GM20431 (cell line): ENCODE results near the gene TBC1D22A.

Experiments used
- in situ Hi-C: fragments of 300-500 bp; cut with MseI, MboI; formaldehyde crosslinking; loops from one replicate; pipeline ENCODE4 v1.15.0; 2020; ENCODE audit warnings: low sequenced_read_pairs; ENCODE audit not compliant: unreplicated experiment

The TBC1D22A gene

GRCh38 chr22:46869329-46869728 lies 106.9 kb downstream of the TBC1D22A start:
- in situ Hi-C loops: no loop called here

GRCh38 chr22:46869831-46870441 lies 107.5 kb downstream of the TBC1D22A start:
- in situ Hi-C loops: no loop called here

GRCh38 chr22:46871826-46872225 lies 109.4 kb downstream of the TBC1D22A start:
- in situ Hi-C loops: no loop called here

GRCh38 chr22:46875089-46875488 lies 112.6 kb downstream of the TBC1D22A start:
- in situ Hi-C loops: no loop called here

GRCh38 chr22:46876357-46876934 lies 114.0 kb downstream of the TBC1D22A start:
- in situ Hi-C loops: no loop called here

- in situ Hi-C loops: no loop called here
Measured at GRCh38 chr22:46878191-46878948, 115.9 kb downstream of the TBC1D22A start.

GRCh38 chr22:46879083-46879482 lies 116.6 kb downstream of the TBC1D22A start:
- in situ Hi-C loops: no loop called here

GRCh38 chr22:46881373-46882118 lies 119.1 kb downstream of the TBC1D22A start:
- in situ Hi-C loops: no loop called here

GRCh38 chr22:46883092-46883910 lies 120.9 kb downstream of the TBC1D22A start:
- in situ Hi-C loops: no loop called here

GRCh38 chr22:46884365-46884764 lies 121.9 kb downstream of the TBC1D22A start:
- in situ Hi-C loops: no loop called here

- in situ Hi-C loops: no loop called here
Measured at GRCh38 chr22:46887978-46888377, 125.5 kb downstream of the TBC1D22A start.

GRCh38 chr22:46890819-46891218 lies 128.4 kb downstream of the TBC1D22A start:
- in situ Hi-C loops: no loop called here

- in situ Hi-C loops: no loop called here
Measured at GRCh38 chr22:46891382-46891951, 129.0 kb downstream of the TBC1D22A start.

- in situ Hi-C loops: no loop called here
Measured at GRCh38 chr22:46892866-46893265, 130.4 kb downstream of the TBC1D22A start.

- in situ Hi-C loops: no loop called here
Measured at GRCh38 chr22:46893281-46894020, 131.0 kb downstream of the TBC1D22A start.

- in situ Hi-C loops: no loop called here
Measured at GRCh38 chr22:46894081-46894671, 131.7 kb downstream of the TBC1D22A start.

GRCh38 chr22:46894851-46895640 lies 132.6 kb downstream of the TBC1D22A start:
- in situ Hi-C loops: no loop called here

- in situ Hi-C loops: no loop called here
Measured at GRCh38 chr22:46895753-46896152, 133.3 kb downstream of the TBC1D22A start.
